WTC11 (cell line): ENCODE measurements around the gene ATRIP. TPM values are rescaled to one million over a fixed set of nuclear protein-coding genes. Genes with fewer than 3 reads are reported as not detected.

Experiments used
- ARID4B ChIP-seq: sonication (generic); formaldehyde crosslinking; IDR thresholded peaks from 2 replicates; pipeline ENCODE4 v1.8.0; 2023; ENCODE audit warnings: missing genetic modification reagents, mild to moderate bottlenecking, borderline replicate concordance
- CDX4 ChIP-seq: fragments of 250-450 bp; sonication (Bioruptor Pico); IDR thresholded peaks from 2 replicates; pipeline ENCODE4 v1.9.0; 2021; ENCODE audit warnings: moderate library complexity, mild to moderate bottlenecking, inconsistent platforms, borderline replicate concordance
- E2F4 ChIP-seq: sonication (generic); formaldehyde crosslinking; IDR thresholded peaks from 2 replicates; pipeline ENCODE4 v1.8.1; 2022; ENCODE audit warnings: low read depth, mild to moderate bottlenecking, moderate library complexity, missing genetic modification reagents, borderline replicate concordance
- ESRRA ChIP-seq: sonication (generic); formaldehyde crosslinking; IDR thresholded peaks from 2 replicates; pipeline ENCODE4 v1.8.1; 2022; ENCODE audit warnings: mild to moderate bottlenecking, missing genetic modification reagents, borderline replicate concordance
- FOXK1 ChIP-seq: sonication (generic); formaldehyde crosslinking; IDR thresholded peaks from 2 replicates; pipeline ENCODE4 v1.8.0; 2022; ENCODE audit warnings: mild to moderate bottlenecking, moderate library complexity, missing genetic modification reagents
- HMGXB4 ChIP-seq: sonication (generic); formaldehyde crosslinking; IDR thresholded peaks from 2 replicates; pipeline ENCODE4 v1.8.1; 2023; ENCODE audit warnings: mild to moderate bottlenecking, moderate library complexity, missing genetic modification reagents
- IRF2 ChIP-seq: sonication (generic); formaldehyde crosslinking; IDR thresholded peaks from 2 replicates; pipeline ENCODE4 v1.8.0; 2022; ENCODE audit warnings: low read depth, missing genetic modification reagents, borderline replicate concordance
- KAT7 ChIP-seq: sonication (generic); formaldehyde crosslinking; IDR thresholded peaks from 2 replicates; pipeline ENCODE4 v1.8.1; 2023; ENCODE audit warnings: missing genetic modification reagents, mild to moderate bottlenecking, borderline replicate concordance
- MAX ChIP-seq: sonication (generic); formaldehyde crosslinking; IDR thresholded peaks from 2 replicates; pipeline ENCODE4 v1.8.0; 2022; ENCODE audit warnings: mild to moderate bottlenecking, missing genetic modification reagents
- MYBL2 ChIP-seq: sonication (generic); formaldehyde crosslinking; IDR thresholded peaks from 2 replicates; pipeline ENCODE4 v1.8.1; 2023; ENCODE audit warnings: mild to moderate bottlenecking, moderate library complexity, missing genetic modification reagents
- NFYB ChIP-seq: sonication (generic); formaldehyde crosslinking; conservative IDR thresholded peaks from 2 replicates; pipeline ENCODE4 v1.8.0; 2022; ENCODE audit warnings: low read depth, missing genetic modification reagents
- PRDM15 ChIP-seq: sonication (generic); formaldehyde crosslinking; IDR thresholded peaks from 2 replicates; pipeline ENCODE4 v1.8.0; 2022; ENCODE audit warnings: missing genetic modification reagents
- PREB ChIP-seq: sonication (generic); formaldehyde crosslinking; IDR thresholded peaks from 2 replicates; pipeline ENCODE4 v1.8.1; 2022; ENCODE audit warnings: mild to moderate bottlenecking, missing genetic modification reagents, moderate library complexity, borderline replicate concordance
- ZBTB21 ChIP-seq: sonication (generic); formaldehyde crosslinking; IDR thresholded peaks from 2 replicates; pipeline ENCODE4 v1.8.1; 2023; ENCODE audit warnings: mild to moderate bottlenecking, missing genetic modification reagents, borderline replicate concordance
- ZNF232 ChIP-seq: sonication (generic); formaldehyde crosslinking; IDR thresholded peaks from 2 replicates; pipeline ENCODE4 v1.8.0; 2022; ENCODE audit warnings: mild to moderate bottlenecking, missing genetic modification reagents
- ZNF263 ChIP-seq: sonication (generic); formaldehyde crosslinking; IDR thresholded peaks from 2 replicates; pipeline ENCODE4 v1.8.1; 2022; ENCODE audit warnings: low read depth, mild to moderate bottlenecking, moderate library complexity, missing genetic modification reagents
- ZNF317 ChIP-seq: sonication (generic); formaldehyde crosslinking; IDR thresholded peaks from 2 replicates; pipeline ENCODE4 v1.8.1; 2023; ENCODE audit warnings: low read depth, mild to moderate bottlenecking, moderate library complexity, missing genetic modification reagents, borderline replicate concordance
- ZNF532 ChIP-seq: fragments of 250-450 bp; sonication (Bioruptor Pico); IDR thresholded peaks from 2 replicates; pipeline ENCODE4 v1.9.0; 2021; ENCODE audit warnings: mild to moderate bottlenecking, borderline replicate concordance
- total RNA-seq: library from RNA; stranded (reverse); gene quantifications from 3 replicates; pipeline ENCODE4 v1.2.3, GENCODE V29; 2021

ATRIP gene
- total RNA-seq, 1 experiment from 2014 or later = 18.2 TPM

- TF ChIP-seq PRDM15 (CRISPR knock-in tag) = peak; percentile 90
- peak; percentile 92; the same call in 1 of the 2 replicates for TF ChIP-seq HMGXB4 (CRISPR knock-in tag)
- TF ChIP-seq ARID4B (CRISPR knock-in tag) = no peak; the same call in 1 of the 2 replicates
- peak; percentile 96 for TF ChIP-seq FOXK1 (CRISPR knock-in tag)
- peak; percentile 88 for TF ChIP-seq ZNF232 (CRISPR knock-in tag)
- peak; percentile 86 for TF ChIP-seq MAX
- TF ChIP-seq MYBL2 (CRISPR knock-in tag) = peak; percentile 93
- no peak for TF ChIP-seq ZNF532
- peak; percentile 36 for TF ChIP-seq ZBTB21 (CRISPR knock-in tag)
- TF ChIP-seq IRF2 (CRISPR knock-in tag) = no peak
- TF ChIP-seq NFYB (CRISPR knock-in tag) = peak; percentile 91
- TF ChIP-seq E2F4 = peak; percentile 91
- TF ChIP-seq ZNF263 = peak; percentile 69
- TF ChIP-seq ZNF317 (CRISPR knock-in tag) = no peak
- 0 out of 2 replicates have a peak, but pooled peaks have one; percentile 88 for TF ChIP-seq KAT7
- TF ChIP-seq PREB = no peak; the same call in 1 of the 2 replicates
- TF ChIP-seq ESRRA (CRISPR knock-in tag) = peak; percentile 91; the same call in 1 of the 2 replicates
- no peak for TF ChIP-seq CDX4 (CRISPR knock-in tag)
These were observed at the start of gene ATRIP (continued) for GRCh38 chr3:48446425-48447193.
